SH-SY5Y (cell line): Measurements from ENCODE around the gene NAGLU.

ENCODE experiments used
- GATA2 ChIP-seq: IDR thresholded peaks from 2 replicates; pipeline ENCODE4 v1.6.1; 2011; ENCODE audit warnings: mild to moderate bottlenecking, low read depth, low read length
- GATA3 ChIP-seq: IDR thresholded peaks from 2 replicates; pipeline ENCODE4 v1.6.1; 2011; ENCODE audit warnings: low read depth, mild to moderate bottlenecking, low read length, moderate library complexity

Gene NAGLU

DNA sequence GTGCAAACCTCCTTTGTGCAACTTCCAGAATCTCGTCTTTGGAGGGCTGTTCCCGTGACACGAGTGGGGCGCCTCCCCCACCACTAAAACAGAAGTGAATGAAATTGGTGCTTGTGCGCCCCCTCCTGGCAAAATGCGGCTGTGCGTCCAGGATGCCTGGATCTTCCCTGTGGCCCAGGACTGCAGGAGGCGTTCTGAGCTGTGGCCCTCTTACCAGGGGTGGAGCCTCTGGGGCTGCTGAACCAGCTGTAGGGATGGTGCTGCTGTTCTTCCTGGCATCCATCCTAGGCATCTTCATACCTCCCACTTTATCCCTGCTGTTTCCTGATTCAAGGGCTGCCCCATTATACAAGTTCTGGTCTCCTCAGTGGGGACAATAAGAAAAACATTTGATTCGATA is 18.5 kb upstream of the NAGLU start:
- TF ChIP-seq GATA2 (no peak), GATA3 (no peak)

DNA sequence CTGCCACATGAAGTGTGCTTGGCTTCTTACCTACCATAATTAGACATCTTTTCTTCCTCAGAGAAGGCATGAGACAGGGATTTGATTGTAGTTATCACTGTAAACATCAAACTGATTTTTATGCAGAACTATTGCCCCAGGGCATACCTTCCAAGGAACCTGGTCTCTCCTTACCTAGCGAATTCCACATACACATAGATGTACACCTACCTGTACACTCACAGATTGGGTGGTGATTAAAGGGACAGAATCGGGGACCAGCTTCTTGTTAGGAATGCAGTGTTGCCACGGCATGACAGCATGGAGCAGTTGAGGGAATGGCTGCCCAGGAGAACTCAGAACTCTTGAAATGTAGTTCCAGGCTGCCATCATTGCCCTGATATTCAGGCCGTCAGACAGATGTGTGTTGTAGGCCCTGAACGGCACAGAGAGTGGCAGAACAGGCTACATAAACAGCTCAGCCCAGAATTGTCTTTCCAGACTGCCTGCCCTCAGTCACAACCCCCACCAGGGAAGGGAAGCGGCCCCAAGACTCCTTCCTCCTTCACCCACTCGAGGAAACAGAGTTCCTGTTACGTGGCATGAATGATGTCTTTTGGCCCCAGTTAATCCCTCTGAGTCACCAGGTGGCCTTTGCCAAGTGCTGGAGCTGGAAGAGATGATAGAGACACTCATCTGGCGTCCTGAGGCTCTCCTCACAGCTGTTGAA is 17.8 kb upstream of the NAGLU start:
- TF ChIP-seq GATA3: no peak
- TF ChIP-seq GATA2: no peak

DNA sequence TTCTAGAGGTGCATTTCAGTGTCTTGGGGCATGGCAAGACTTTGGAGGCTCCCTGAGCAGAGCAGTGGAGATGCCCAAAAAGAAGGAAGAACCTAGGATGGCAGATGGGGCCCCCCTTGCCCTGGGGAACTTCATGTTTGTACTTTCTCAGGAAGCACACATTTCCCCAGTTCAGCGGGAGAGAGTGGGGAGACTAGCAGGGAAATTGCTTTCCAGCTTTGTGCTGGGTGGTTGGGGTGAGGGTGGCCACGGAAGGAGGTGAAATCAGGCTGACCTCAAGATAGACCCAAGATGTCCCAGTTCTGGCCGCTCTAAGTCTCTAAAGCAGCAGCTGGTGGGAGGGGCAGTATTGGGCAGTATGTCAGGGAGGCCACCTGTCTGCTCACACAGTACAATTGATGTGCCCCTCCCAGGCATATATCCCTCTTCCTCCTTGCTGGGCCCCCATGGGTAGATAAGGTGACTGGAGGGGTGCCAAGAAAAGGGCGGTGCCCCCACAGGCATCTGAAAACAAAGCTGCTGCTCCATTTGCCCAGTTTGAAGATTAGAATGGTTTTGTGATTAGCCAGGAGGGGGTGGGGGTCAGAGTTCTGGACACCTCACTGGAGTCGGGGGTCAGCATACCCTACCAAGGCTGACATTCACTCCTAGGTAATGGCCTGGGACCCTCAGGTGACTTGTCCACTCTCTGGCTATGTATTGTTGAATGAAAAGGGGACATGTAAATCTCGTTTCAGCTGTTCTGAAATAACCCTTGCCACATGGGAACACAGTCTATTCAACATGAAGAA is 17.1 kb upstream of the NAGLU start:
- TF ChIP-seq GATA3: no peak
- TF ChIP-seq GATA2: no peak

DNA sequence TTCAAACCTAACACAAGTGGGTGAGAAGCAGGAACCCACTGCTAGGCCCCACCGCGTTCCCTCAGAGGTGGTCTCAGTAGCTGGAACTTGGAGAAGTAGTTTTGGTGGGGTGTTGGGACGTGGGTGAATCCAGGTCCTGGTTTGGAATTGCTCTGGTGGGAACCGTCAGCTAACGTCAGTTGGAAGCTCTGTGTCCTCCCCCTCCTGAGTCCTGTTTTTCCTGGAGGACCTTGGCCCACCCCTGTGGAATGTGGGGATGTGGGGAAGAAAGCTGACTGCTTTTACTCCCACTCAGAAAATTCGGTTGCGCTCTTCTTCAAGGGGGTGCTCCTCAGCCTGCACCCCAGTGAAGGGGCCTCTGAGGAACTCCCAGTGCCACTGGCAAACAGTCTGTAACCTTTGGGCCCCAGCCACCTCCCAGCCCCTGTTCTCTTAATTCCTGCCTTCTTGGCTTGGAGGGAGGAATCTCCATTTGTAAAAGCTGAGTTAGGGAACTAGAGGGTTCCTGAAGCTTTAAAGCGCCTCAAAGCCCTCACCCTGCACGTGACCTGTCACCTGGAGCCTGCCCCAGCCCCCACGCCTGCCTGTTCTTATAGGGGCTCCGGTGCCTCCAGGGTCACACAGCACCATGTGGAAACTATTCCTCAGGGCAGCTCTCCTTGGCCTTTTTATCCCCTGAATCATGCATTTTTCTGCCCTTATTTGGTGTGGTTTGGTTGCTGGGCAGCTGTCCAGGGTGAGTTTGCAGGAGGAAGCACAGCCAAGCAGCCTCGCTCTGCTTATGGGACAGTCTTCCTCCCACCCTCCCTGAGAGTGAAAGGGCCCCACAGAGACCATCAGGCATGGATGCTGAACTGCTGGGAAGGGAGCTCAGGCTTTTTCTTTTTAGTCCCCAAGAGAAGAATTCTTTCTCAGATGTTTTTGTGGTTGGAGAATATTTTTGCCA is 16.2 kb upstream of the NAGLU start:
- TF ChIP-seq GATA3 (no peak), GATA2 (no peak)

DNA sequence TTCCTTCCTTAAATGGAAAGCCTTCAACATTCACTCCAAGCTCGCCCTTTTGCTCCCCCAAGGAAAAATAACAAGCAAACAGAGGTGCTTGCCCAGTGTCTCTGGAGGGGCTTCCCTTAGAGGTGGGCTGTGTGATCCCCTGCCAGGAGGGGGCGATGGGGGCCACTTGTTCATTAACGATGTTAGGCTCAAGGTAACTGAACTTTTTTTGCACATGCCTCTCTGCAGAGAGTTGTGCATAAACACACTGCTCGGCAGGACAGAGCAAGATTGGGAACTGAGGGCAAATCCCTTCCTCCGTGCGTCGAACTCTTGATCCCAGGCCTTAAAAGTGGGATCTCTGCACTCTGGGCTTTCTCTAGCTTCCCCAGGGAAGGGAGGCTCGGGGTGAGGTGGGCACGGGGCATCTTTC is 15.5 kb upstream of the NAGLU start:
- TF ChIP-seq GATA3: no peak

DNA sequence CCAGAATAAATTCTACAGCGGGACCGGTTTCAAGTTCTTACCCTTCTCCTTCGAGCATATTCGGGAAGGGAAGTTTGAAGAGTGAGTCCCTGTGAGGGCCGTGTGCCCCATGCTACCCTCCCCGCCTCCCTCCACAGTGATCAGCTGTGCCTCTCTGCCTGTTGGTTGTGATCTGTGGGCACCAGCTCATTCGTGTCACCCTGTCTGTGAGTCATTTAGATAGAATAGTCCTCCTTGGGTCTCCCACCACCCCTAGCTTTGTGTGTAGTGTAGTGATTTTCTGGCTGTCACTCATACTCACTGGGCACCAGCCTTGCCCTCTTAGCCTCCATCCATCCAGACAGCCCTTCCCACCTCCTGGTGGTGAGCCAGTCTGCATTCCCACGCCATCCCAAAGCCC is 15.0 kb upstream of the NAGLU start:
- TF ChIP-seq GATA3: no peak
- TF ChIP-seq GATA2: no peak

DNA sequence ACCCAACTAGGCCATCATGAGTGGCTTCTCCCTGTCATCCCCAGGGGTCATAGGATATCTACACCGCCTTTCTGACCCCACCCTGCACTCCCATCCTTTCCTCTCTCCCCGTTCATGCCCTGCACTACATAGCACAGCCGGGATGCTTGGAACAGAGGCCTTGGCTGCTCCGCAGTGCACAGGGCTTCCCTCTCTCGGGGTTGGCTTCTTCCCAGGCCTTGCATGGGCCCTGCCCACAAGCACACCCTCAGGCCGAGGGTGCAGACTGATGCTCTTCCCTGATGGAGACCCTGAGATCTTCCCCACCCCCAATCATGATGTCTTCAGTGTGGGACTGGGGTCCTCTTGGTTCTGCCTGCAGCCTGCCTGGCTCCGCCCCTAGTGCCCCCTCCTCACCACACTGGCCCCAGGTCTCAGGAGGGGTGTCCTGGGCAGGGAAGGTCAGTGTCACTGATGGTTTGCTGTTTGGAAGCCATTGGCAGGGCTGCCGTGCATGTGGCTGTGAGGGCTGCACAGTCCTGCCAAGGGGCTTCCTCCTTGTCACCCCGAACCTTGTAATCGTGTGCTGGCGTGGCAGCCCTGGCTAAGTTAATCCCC is 14.3 kb upstream of the NAGLU start:
- TF ChIP-seq GATA3 (no peak), GATA2 (no peak)

DNA sequence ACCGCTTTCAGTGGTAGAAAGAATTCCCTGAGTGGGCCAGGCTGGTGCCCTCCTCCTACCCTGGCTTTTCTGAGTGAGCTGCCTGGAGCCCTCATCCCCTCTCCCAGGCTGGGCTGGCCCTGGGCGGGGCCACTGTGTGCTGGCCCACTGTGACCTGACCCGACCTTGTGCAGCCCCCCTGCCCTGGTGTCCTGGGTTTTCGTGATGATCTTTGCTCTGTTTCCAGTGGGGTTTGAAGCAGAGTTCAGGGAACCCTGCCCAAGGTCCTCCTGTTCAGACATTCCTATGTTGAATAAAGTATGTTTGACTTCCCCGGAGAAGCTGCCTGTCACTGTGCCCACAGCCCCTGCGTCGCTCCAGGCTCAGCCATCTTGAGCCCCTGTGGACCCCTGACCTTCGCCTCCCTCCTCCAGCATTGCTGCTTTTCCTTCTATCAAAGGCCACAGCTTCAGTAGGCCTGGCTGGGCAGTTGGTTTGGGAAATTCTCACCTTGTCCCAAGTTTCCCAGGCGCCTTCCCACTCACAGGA is 13.7 kb upstream of the NAGLU start:
- TF ChIP-seq GATA2 (no peak), GATA3 (no peak)

DNA sequence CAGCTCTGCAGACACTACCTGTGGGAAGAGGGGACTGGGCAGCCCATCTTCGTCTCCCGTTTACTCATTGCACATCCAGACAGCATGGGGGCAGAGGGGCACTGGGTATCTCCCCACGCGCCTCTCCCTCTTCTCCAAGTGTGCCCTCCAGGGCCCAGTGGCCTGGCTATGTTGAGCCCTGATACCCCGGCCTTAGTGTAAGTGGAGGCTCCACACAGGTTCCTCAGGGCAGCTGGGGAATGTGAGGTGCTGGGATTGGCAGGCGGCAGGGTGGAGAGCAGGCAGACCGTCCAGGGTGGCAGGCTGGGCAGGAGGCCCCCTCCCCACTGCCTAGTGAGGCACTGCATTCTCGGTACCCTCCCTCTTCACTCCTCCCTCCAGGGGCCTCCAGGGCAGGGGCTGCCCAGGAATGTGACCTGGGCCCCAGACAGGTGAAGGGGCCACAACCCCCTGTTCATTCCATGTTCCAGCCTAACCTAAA is 13.2 kb upstream of the NAGLU start:
- TF ChIP-seq GATA2 (no peak), GATA3 (no peak)

DNA sequence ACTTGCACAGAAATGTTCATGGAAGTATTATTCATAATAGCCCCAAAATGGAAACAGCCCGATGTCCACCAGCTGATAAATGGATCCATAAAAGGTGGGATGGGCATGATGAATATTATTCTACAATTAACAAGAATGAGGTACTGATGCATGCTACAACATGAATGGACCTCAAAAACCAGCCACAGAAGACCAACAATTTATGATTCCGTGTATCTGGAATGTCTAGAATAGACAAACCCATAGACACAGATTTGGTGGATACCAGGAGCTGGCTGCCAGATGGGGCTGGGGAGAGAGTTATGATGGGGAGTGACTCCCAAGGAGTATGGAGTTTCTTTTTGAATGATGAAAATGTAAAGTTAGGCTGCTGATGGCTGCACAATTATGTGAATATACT is 10.8 kb upstream of the NAGLU start:
- no peak for TF ChIP-seq GATA3
- TF ChIP-seq GATA2: no peak

DNA sequence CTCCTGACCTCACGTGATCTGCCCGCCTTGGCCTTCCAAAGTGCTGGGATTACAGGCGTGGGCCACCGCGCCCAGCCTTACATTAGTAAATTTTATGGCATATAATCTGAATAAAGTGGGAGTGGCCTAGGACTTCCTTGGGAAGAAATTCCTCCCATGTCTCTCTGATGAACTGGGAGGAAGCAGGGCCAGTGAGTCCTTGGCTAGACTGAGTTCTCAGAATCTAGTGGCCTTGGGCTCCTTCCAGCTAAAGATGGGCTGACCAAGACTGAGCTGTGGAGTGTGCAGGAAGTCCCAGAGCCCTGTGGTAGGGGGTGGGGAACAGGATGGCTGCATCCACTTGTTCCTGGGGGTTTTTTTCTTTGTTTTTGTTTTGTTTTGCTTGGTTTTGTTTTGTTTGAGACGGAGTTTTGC is 10.0 kb upstream of the NAGLU start:
- TF ChIP-seq GATA2 (no peak), GATA3 (no peak)

DNA sequence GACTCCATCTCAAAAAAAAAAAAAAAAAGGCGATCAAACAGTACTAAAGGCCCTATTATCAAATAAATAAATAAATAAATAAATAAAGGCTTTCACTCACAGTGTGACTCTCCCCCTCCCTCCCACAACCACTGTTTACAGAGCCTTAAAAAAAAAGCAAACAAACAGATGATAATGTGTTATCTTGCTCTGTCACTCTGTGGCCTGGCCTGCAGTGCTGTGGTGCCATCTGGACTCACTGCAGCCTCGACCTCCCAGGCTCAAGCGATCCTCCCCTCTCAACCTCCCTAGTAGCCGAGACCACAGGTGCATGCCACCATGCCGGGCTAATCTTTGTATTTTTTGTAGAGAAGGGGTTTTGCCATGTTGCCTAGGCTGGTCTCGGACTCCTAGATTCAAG is 8.1 kb upstream of the NAGLU start:
- TF ChIP-seq GATA3 (no peak), GATA2 (no peak)

DNA sequence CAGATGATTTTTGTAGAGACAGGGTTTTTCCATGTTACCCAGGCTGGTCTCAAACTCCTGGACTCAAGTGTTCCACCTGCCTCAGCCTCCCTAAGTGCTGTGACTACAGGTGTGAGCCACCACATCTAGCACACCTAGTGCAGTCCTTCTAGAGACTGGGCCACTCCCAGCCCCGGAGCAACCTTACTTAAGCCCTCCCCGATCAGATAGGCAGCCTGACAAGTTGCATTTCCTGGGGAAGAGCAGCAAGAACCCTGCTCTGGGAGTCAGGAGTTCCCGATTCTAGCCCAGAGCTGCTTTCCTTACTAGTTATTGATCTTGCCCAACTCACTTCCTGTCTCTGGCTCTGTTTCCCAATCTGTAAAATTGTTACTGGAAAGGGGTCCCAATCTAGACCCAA is 7.0 kb upstream of the NAGLU start:
- TF ChIP-seq GATA3: no peak
- no peak for TF ChIP-seq GATA2
